WTC11 (cell line): Measurements from ENCODE around the gene APOOL. TPM values are rescaled to one million over a fixed set of nuclear protein-coding genes. Genes with fewer than 3 reads are reported as not detected.

ENCODE experiments used
- ATAC-seq: fragments of 200-7000 bp; cut with Tn5 transposase; 2 replicates; pipeline ENCODE4 v1.10.0; 2021; ENCODE audit warnings: mild to moderate bottlenecking, moderate library complexity
- Bru-seq: library from RNA; stranded (reverse); fragments of 400-500 nt; gene quantifications from one replicate; lab custom pipeline; 2021; lab: Mats Ljungman, UMichigan
- CTCF ChIA-PET: fragments of 300-600 bp; sonication (Branson Sonifier 250); formaldehyde crosslinking; loops from one replicate; lab custom pipeline; 2021; ENCODE audit warnings: antibody characterized with exemption; lab: Charles Lee
- POLR2A ChIA-PET: fragments of 350-600 bp; sonication (Branson Sonifier 250); formaldehyde crosslinking; loops from one replicate; lab custom pipeline; 2021; ENCODE audit warnings: antibody characterized with exemption; lab: Charles Lee
- DNase-seq: peaks from one replicate; pipeline ENCODE4 v3.0.0; 2021; ENCODE audit warnings: low spot score
- H3K27ac Mint-ChIP-seq: 2 replicates; pipeline ENCODE4 v1.8.0; 2021; ENCODE audit warnings: mixed read lengths
- H3K27me3 Mint-ChIP-seq: 2 replicates; pipeline ENCODE4 v1.8.0; 2021; ENCODE audit warnings: low read depth, mild to moderate bottlenecking, moderate library complexity, mixed read lengths
- H3K36me3 Mint-ChIP-seq: 2 replicates; pipeline ENCODE4 v1.8.0; 2021; ENCODE audit warnings: mixed read lengths
- H3K4me1 Mint-ChIP-seq: 2 replicates; pipeline ENCODE4 v1.8.0; 2022; ENCODE audit warnings: mixed read lengths
- H3K4me3 Mint-ChIP-seq: 2 replicates; pipeline ENCODE4 v1.8.0; 2021; ENCODE audit warnings: mild to moderate bottlenecking, moderate library complexity, mixed read lengths
- H3K9me3 Mint-ChIP-seq: 2 replicates; pipeline ENCODE4 v1.8.0; 2021; ENCODE audit warnings: mixed read lengths
- CREM ChIP-seq: sonication (generic); formaldehyde crosslinking; IDR thresholded peaks from 2 replicates; pipeline ENCODE4 v1.8.1; 2022; ENCODE audit warnings: mild to moderate bottlenecking, missing genetic modification reagents, moderate library complexity
- EMX1 ChIP-seq: fragments of 250-450 bp; sonication (Bioruptor Pico); IDR thresholded peaks from 2 replicates; pipeline ENCODE4 v1.8.0; 2021; ENCODE audit warnings: mild to moderate bottlenecking
- FOXK1 ChIP-seq: sonication (generic); formaldehyde crosslinking; IDR thresholded peaks from 2 replicates; pipeline ENCODE4 v1.8.0; 2022; ENCODE audit warnings: mild to moderate bottlenecking, moderate library complexity, missing genetic modification reagents
- HMGA2 ChIP-seq: fragments of 250-450 bp; sonication (Bioruptor Pico); IDR thresholded peaks from 2 replicates; pipeline ENCODE4 v1.4.0; 2021; ENCODE audit warnings: mild to moderate bottlenecking, moderate library complexity
- JUN ChIP-seq: sonication (generic); formaldehyde crosslinking; IDR thresholded peaks from 2 replicates; pipeline ENCODE4 v1.8.0; 2023; ENCODE audit warnings: mild to moderate bottlenecking, missing genetic modification reagents
- NFATC4 ChIP-seq: fragments of 250-450 bp; sonication (Bioruptor Pico); IDR thresholded peaks from 2 replicates; pipeline ENCODE4 v1.9.0; 2021; ENCODE audit warnings: mild to moderate bottlenecking
- NFYB ChIP-seq: sonication (generic); formaldehyde crosslinking; conservative IDR thresholded peaks from 2 replicates; pipeline ENCODE4 v1.8.0; 2022; ENCODE audit warnings: low read depth, missing genetic modification reagents
- SP1 ChIP-seq: sonication (generic); formaldehyde crosslinking; conservative IDR thresholded peaks from 2 replicates; pipeline ENCODE4 v1.8.1; 2022; ENCODE audit warnings: missing genetic modification reagents
- ZNF121 ChIP-seq: sonication (generic); formaldehyde crosslinking; IDR thresholded peaks from 2 replicates; pipeline ENCODE4 v1.8.0; 2023; ENCODE audit warnings: missing genetic modification reagents
- ZNF138 ChIP-seq: sonication (generic); formaldehyde crosslinking; conservative IDR thresholded peaks from 2 replicates; pipeline ENCODE4 v1.8.1; 2022; ENCODE audit warnings: mild to moderate bottlenecking, moderate library complexity, missing genetic modification reagents
- ZNF396 ChIP-seq: fragments of 250-450 bp; sonication (Bioruptor Pico); IDR thresholded peaks from 2 replicates; pipeline ENCODE4 v1.8.0; 2021; ENCODE audit warnings: mild to moderate bottlenecking, moderate library complexity, borderline replicate concordance
- long read RNA-seq, 3 experiments: library from RNA in 1 of 3; library from capped mRNA in 1 of 3; library from polyadenylated mRNA in 1 of 3; unstranded in 2 of 3; stranded (forward) in 1 of 3; transcript quantifications; one replicate each; pipeline ENCODE4 v2.0.0, GENCODE V29; 2021
- total RNA-seq: library from RNA; stranded (reverse); gene quantifications from 3 replicates; pipeline ENCODE4 v1.2.3, GENCODE V29; 2021
- TF ChIP-seq, protein P1 (sequence below): sonication (generic); formaldehyde crosslinking; IDR thresholded peaks from 2 replicates; pipeline ENCODE4 v1.8.0; 2022; ENCODE audit warnings: mild to moderate bottlenecking, missing genetic modification reagents
- TF ChIP-seq, protein P2 (sequence below): sonication (generic); formaldehyde crosslinking; IDR thresholded peaks from 2 replicates; pipeline ENCODE4 v1.8.1; 2022; ENCODE audit warnings: mild to moderate bottlenecking, missing genetic modification reagents, moderate library complexity, borderline replicate concordance
- TF ChIP-seq, protein P3 (sequence below): sonication (generic); formaldehyde crosslinking; IDR thresholded peaks from 2 replicates; pipeline ENCODE4 v1.8.1; 2022; ENCODE audit warnings: low read depth, mild to moderate bottlenecking, moderate library complexity, missing genetic modification reagents, borderline replicate concordance
- TF ChIP-seq, protein P4 (sequence below): sonication (generic); formaldehyde crosslinking; IDR thresholded peaks from 2 replicates; pipeline ENCODE4 v1.8.1; 2023; ENCODE audit warnings: mild to moderate bottlenecking, missing genetic modification reagents, borderline replicate concordance
- TF ChIP-seq, protein P5 (sequence below): sonication (generic); formaldehyde crosslinking; IDR thresholded peaks from 2 replicates; pipeline ENCODE4 v1.8.0; 2023; ENCODE audit warnings: missing genetic modification reagents, mild to moderate bottlenecking, borderline replicate concordance
- TF ChIP-seq, protein P6 (sequence below): sonication (generic); formaldehyde crosslinking; IDR thresholded peaks from 2 replicates; pipeline ENCODE4 v1.8.1; 2022; ENCODE audit warnings: missing genetic modification reagents, borderline replicate concordance
- TF ChIP-seq, protein P7 (sequence below): sonication (generic); formaldehyde crosslinking; IDR thresholded peaks from 2 replicates; pipeline ENCODE4 v1.8.1; 2022; ENCODE audit warnings: low read depth, missing genetic modification reagents, borderline replicate concordance

Gene APOOL, protein sequence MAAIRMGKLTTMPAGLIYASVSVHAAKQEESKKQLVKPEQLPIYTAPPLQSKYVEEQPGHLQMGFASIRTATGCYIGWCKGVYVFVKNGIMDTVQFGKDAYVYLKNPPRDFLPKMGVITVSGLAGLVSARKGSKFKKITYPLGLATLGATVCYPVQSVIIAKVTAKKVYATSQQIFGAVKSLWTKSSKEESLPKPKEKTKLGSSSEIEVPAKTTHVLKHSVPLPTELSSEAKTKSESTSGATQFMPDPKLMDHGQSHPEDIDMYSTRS
- 14.4 to 15.9 TPM (median 15.0 TPM) in 3 replicates for total RNA-seq
- percentile 76 among the genes with signal in this experiment for Bru-seq, nascent RNA
- long read RNA-seq, experiment 1, partial matches to known transcripts: 1 of 9 reads
- long read RNA-seq, experiment 1, other reads (novel, unspliced or antisense): 5 of 9 reads
- long read RNA-seq, experiment 2, transcript APOOL-201 (9 exons, 1,279 nt): major isoform, 5 of 13 reads
- long read RNA-seq, experiment 2, partial matches to known transcripts: 1 of 13 reads
- long read RNA-seq, experiment 2, other reads (novel, unspliced or antisense): 7 of 13 reads
- long read RNA-seq, experiment 3, partial matches to known transcripts: 0 of 3 reads
- long read RNA-seq, experiment 3, other reads (novel, unspliced or antisense): 1 of 3 reads

DNA sequence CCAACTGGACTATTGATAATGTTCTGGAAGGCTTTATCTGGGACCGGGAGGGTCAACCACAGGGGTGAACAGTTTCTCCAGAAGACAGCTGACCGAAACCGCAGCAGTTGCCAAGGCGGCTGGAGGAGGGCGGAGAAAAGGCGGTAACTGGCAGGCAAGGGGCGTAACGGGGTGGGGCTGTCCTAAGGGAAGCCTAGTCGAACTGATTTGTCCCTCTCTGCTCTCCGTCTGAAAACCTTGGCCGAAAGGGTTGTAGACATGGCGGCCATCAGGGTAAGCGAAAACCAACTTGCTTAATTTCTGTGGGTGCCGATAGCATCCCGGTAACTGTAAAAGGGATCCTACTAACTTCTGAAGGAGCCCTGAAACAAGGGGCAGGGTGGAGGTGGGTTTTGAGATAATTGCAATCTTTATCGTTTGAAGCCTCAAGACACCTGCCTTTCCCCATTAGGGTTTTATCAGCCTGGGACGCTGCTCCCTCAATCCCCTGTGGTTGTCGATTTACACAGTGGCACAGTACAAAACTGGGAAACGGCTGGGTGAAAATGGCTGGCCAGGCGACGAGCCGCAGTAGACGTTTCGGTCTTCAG is at the start of gene APOOL:
Gene APOOL, plus strand, starts transcription at position 223 of the 590 bp plus-strand sequence. Its CDS starts 36 bp downstream, at position 259.
- CTCF ChIA-PET: no interaction called here
- peak within 1 kb of the TSS; percentile 87 for H3K4me3 Mint-ChIP-seq
- POLR2A ChIA-PET: interaction anchor here (0.7 to 1.1 kb wide), 2 partner anchors 11 to 47 kb away, joined by 3 read pairs; no protein-coding TSS in a partner anchor
- TF ChIP-seq, protein P1, sequence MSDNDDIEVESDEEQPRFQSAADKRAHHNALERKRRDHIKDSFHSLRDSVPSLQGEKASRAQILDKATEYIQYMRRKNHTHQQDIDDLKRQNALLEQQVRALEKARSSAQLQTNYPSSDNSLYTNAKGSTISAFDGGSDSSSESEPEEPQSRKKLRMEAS: no peak
- TF ChIP-seq, protein P2, sequence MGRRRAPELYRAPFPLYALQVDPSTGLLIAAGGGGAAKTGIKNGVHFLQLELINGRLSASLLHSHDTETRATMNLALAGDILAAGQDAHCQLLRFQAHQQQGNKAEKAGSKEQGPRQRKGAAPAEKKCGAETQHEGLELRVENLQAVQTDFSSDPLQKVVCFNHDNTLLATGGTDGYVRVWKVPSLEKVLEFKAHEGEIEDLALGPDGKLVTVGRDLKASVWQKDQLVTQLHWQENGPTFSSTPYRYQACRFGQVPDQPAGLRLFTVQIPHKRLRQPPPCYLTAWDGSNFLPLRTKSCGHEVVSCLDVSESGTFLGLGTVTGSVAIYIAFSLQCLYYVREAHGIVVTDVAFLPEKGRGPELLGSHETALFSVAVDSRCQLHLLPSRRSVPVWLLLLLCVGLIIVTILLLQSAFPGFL (CRISPR knock-in tag): no peak
- TF ChIP-seq ZNF121 (CRISPR knock-in tag) (peak; percentile 27; the same call in 1 of the 2 replicates), NFYB (no peak), SP1 (CRISPR knock-in tag) (0 out of 2 replicates have a peak, but pooled peaks have one; percentile 20), HMGA2 (CRISPR knock-in tag) (no peak), ZNF138 (CRISPR knock-in tag) (no peak), EMX1 (CRISPR knock-in tag) (no peak), JUN (no peak), FOXK1 (CRISPR knock-in tag) (0 out of 2 replicates have a peak, but pooled peaks have one; percentile 19)
- TF ChIP-seq, protein P3, sequence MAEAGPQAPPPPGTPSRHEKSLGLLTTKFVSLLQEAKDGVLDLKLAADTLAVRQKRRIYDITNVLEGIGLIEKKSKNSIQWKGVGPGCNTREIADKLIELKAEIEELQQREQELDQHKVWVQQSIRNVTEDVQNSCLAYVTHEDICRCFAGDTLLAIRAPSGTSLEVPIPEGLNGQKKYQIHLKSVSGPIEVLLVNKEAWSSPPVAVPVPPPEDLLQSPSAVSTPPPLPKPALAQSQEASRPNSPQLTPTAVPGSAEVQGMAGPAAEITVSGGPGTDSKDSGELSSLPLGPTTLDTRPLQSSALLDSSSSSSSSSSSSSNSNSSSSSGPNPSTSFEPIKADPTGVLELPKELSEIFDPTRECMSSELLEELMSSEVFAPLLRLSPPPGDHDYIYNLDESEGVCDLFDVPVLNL (CRISPR knock-in tag): no peak
- TF ChIP-seq, protein P4, sequence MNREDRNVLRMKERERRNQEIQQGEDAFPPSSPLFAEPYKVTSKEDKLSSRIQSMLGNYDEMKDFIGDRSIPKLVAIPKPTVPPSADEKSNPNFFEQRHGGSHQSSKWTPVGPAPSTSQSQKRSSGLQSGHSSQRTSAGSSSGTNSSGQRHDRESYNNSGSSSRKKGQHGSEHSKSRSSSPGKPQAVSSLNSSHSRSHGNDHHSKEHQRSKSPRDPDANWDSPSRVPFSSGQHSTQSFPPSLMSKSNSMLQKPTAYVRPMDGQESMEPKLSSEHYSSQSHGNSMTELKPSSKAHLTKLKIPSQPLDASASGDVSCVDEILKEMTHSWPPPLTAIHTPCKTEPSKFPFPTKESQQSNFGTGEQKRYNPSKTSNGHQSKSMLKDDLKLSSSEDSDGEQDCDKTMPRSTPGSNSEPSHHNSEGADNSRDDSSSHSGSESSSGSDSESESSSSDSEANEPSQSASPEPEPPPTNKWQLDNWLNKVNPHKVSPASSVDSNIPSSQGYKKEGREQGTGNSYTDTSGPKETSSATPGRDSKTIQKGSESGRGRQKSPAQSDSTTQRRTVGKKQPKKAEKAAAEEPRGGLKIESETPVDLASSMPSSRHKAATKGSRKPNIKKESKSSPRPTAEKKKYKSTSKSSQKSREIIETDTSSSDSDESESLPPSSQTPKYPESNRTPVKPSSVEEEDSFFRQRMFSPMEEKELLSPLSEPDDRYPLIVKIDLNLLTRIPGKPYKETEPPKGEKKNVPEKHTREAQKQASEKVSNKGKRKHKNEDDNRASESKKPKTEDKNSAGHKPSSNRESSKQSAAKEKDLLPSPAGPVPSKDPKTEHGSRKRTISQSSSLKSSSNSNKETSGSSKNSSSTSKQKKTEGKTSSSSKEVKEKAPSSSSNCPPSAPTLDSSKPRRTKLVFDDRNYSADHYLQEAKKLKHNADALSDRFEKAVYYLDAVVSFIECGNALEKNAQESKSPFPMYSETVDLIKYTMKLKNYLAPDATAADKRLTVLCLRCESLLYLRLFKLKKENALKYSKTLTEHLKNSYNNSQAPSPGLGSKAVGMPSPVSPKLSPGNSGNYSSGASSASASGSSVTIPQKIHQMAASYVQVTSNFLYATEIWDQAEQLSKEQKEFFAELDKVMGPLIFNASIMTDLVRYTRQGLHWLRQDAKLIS (CRISPR knock-in tag): no peak
- TF ChIP-seq, all 79 proteins: peak for 3
- Mint-ChIP-seq H3K4me1 (no peaks in the 10 kb centered on the region; the same call in 1 of the 2 replicates), H3K36me3 (no peaks in the 10 kb centered on the region), H3K9me3 (no peaks in the 10 kb centered on the region), H3K27me3 (no peaks in the 10 kb centered on the region), H3K27ac (peak within 1 kb of the TSS; percentile 93)
- DNase-seq (peak; percentile 84), ATAC-seq (peak; percentile 96)

DNA sequence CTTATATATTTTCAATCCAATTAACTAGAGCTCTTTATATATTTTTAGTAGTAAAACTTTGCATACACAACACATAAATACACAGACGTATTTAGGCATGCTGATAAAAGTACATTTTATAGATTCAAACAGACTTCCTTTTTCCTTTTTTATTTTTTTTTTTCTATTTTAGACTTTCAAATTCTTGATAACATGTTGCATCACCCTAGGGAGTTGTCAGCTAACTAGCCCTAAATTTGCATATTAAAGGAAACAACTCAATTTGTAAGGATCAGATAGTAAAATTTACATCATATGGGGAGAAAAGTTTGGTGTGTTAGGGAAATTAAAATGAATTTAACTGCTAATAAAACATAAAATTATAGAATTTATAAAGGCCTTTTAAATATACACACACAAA is 47.4 kb upstream of the APOOL start:
- Mint-ChIP-seq H3K4me1 (peaks cover 36% of the 10 kb centered on the region), H3K9me3 (no peaks in the 10 kb centered on the region), H3K27ac (no peak overlapping the region), H3K4me3 (no peak overlapping the region), H3K27me3 (no peaks in the 10 kb centered on the region), H3K36me3 (no peaks in the 10 kb centered on the region)
- CTCF ChIA-PET: no interaction called here
- DNase-seq: no peak
- POLR2A ChIA-PET: interaction anchor here (0.6 kb wide), 1 partner anchor 47 kb away, joined by 3 read pairs; no protein-coding TSS in a partner anchor
- no peak for ATAC-seq
- TF ChIP-seq, protein P5, sequence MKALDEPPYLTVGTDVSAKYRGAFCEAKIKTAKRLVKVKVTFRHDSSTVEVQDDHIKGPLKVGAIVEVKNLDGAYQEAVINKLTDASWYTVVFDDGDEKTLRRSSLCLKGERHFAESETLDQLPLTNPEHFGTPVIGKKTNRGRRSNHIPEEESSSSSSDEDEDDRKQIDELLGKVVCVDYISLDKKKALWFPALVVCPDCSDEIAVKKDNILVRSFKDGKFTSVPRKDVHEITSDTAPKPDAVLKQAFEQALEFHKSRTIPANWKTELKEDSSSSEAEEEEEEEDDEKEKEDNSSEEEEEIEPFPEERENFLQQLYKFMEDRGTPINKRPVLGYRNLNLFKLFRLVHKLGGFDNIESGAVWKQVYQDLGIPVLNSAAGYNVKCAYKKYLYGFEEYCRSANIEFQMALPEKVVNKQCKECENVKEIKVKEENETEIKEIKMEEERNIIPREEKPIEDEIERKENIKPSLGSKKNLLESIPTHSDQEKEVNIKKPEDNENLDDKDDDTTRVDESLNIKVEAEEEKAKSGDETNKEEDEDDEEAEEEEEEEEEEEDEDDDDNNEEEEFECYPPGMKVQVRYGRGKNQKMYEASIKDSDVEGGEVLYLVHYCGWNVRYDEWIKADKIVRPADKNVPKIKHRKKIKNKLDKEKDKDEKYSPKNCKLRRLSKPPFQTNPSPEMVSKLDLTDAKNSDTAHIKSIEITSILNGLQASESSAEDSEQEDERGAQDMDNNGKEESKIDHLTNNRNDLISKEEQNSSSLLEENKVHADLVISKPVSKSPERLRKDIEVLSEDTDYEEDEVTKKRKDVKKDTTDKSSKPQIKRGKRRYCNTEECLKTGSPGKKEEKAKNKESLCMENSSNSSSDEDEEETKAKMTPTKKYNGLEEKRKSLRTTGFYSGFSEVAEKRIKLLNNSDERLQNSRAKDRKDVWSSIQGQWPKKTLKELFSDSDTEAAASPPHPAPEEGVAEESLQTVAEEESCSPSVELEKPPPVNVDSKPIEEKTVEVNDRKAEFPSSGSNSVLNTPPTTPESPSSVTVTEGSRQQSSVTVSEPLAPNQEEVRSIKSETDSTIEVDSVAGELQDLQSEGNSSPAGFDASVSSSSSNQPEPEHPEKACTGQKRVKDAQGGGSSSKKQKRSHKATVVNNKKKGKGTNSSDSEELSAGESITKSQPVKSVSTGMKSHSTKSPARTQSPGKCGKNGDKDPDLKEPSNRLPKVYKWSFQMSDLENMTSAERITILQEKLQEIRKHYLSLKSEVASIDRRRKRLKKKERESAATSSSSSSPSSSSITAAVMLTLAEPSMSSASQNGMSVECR (CRISPR knock-in tag): no peak
- TF ChIP-seq ZNF396: no peak
- TF ChIP-seq, protein P6, sequence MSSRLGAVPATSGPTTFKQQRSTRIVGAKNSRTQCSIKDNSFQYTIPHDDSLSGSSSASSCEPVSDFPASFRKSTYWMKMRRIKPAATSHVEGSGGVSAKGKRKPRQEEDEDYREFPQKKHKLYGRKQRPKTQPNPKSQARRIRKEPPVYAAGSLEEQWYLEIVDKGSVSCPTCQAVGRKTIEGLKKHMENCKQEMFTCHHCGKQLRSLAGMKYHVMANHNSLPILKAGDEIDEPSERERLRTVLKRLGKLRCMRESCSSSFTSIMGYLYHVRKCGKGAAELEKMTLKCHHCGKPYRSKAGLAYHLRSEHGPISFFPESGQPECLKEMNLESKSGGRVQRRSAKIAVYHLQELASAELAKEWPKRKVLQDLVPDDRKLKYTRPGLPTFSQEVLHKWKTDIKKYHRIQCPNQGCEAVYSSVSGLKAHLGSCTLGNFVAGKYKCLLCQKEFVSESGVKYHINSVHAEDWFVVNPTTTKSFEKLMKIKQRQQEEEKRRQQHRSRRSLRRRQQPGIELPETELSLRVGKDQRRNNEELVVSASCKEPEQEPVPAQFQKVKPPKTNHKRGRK (CRISPR knock-in tag): no peak
- TF ChIP-seq, protein P7, sequence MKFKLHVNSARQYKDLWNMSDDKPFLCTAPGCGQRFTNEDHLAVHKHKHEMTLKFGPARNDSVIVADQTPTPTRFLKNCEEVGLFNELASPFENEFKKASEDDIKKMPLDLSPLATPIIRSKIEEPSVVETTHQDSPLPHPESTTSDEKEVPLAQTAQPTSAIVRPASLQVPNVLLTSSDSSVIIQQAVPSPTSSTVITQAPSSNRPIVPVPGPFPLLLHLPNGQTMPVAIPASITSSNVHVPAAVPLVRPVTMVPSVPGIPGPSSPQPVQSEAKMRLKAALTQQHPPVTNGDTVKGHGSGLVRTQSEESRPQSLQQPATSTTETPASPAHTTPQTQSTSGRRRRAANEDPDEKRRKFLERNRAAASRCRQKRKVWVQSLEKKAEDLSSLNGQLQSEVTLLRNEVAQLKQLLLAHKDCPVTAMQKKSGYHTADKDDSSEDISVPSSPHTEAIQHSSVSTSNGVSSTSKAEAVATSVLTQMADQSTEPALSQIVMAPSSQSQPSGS (CRISPR knock-in tag): no peak
- TF ChIP-seq NFATC4 (CRISPR knock-in tag): no peak
- no peak for TF ChIP-seq CREM (CRISPR knock-in tag)
